Mononuclear cell (primary cell): Measurements from ENCODE around the gene OSBPL1A. TPM values are rescaled to one million over a fixed set of nuclear protein-coding genes. Genes with fewer than 3 reads are reported as not detected.
A peak's percentile ranks its signal among the peaks of the same experiment; 100 is the strongest.

Experiments used
- H3K27me3 ChIP-seq: 2 replicates; pipeline ENCODE4 v1.6.0; 2011; ENCODE audit warnings: low read length, control low read depth; ENCODE audit not compliant: insufficient read depth
- H3K4me1 ChIP-seq: 2 replicates; pipeline ENCODE4 v1.5.1; 2011; ENCODE audit warnings: mild to moderate bottlenecking, low read length, control low read depth; ENCODE audit not compliant: insufficient read depth
- H3K4me3 ChIP-seq: 2 replicates; pipeline ENCODE4 v1.5.1; 2011; ENCODE audit warnings: mild to moderate bottlenecking, low read length, moderate library complexity
- H3K9me3 ChIP-seq: 2 replicates; pipeline ENCODE4 v1.5.1; 2011; ENCODE audit warnings: low read depth, mild to moderate bottlenecking, control low read depth, low read length
- total RNA-seq: library from RNA; depleted of rRNA; stranded (reverse); fragments of >200 nt; gene quantifications from one replicate; pipeline ENCODE4 v1.2.3, GENCODE V29; 2012

Gene OSBPL1A
- 4.2 TPM for total RNA-seq

DNA sequence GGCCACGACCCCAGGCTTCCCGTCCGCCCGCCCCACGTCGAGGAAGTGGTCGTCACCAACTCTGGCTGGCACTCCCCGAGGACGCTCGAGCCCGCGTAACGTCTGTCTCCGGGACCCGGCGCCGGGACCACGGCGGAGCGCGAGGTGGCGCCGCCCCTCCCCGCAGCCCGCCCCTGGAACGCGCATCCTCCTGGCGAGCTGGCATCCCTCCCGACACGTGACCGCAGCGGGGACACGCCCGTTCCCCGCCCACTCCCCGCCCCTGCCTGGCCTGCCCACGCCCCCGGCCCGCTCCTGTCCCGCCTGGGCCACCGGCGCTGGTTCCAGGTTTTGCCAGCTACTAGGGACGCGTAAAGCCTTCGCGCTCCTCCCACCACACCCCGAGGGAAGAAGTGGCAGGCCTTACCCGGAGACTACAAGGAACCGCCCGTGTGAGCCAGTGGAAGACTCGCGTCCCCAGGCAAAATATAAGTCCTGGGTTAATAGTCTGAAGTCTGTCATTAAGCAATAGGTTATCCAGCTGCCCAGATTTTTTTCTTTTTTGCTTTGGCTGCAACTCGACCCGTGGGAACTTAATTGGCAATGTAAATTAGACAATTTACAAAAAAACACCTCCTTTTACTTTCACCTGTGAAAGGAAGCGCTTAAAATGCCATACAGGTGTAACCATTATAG, at the start of gene OSBPL1A:
Gene OSBPL1A, minus strand, starts transcription at position 131 of the 675 bp plus-strand sequence. CDS start 20,291 bp downstream, outside the sequence.
- Histone ChIP-seq H3K4me1 (peaks cover 30% of the 10 kb centered on the region), H3K27me3 (no peaks in the 10 kb centered on the region), H3K4me3 (peak within 1 kb of the TSS; percentile 59), H3K9me3 (no peaks in the 10 kb centered on the region)

DNA sequence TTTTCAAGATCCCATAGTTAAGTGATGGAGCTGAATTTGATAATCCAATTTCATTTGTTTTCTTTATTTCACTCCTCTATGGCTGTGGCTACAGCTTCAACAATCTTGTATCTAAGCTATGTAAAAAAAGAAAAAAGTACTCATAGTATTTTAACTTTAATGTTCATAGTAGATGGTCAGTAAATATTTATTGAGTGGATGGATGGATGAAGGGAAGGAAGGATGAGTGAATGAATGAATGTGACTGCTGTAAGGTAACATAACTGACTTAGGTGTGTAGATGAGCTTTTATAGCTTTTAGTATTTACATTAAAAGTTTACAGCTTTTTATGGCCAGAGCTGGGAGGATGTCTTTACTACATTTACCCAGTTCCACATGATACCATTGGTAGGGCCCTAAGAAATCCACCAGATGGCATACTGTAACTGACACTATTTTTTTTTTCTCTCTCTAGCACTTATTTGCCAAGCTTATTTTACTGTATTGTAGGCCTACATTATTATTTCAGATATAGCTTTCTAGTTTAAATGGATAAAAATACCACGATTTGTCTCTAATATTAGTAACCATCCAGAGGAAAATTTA, 49.4 kb upstream of the OSBPL1A start:
- Histone ChIP-seq H3K27me3 (no peaks in the 10 kb centered on the region), H3K9me3 (no peaks in the 10 kb centered on the region)

DNA sequence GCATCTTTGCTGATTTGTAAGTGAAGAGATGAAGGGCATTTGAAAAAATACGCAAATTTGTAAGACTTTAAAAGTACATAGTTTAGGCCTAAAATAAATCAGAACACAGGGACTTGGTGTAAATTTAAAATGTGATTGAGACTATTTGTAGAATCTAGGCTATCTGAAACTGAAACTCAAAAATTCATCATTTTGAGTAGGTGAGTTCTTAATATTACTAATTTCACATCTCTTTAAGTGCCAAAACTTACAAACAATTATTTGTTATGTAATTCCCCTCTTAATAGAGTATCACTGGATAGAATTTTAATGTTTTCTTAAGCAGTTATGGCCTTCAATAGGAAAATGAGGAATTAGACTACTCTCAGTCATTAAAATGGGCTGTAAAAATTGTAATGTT, 48.8 kb upstream of the OSBPL1A start:
- Histone ChIP-seq H3K4me3 (no peak overlapping the region), H3K4me1 (peaks cover 8% of the 10 kb centered on the region), H3K27me3 (no peaks in the 10 kb centered on the region), H3K9me3 (no peaks in the 10 kb centered on the region)

More for the DNA sequence above, 49.4 kb upstream of the OSBPL1A start:
- Histone ChIP-seq H3K4me3 (no peak overlapping the region), H3K4me1 (peaks cover 8% of the 10 kb centered on the region)

DNA sequence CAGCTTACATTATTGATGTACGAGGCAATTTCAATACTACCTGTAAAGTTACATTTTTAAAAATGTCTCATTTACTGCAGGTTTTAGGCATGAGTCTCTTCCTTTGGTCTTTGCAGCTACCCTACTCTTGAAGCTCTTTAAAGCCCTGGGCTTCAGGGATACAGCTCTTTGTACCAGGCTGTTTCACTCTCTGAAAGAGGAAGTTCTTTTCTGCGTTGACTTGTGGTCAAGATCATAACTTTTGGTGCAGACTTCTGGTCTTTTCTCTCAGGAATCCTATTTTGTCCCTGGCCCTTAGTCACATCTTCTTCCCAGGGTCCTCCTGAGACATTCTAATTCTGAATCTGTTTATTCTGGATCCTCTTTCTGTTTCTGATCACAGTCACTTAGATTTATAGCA, 46.2 kb upstream of the OSBPL1A start:
- Histone ChIP-seq H3K9me3 (no peaks in the 10 kb centered on the region), H3K4me3 (no peak overlapping the region), H3K27me3 (no peaks in the 10 kb centered on the region), H3K4me1 (peaks cover 8% of the 10 kb centered on the region)

DNA sequence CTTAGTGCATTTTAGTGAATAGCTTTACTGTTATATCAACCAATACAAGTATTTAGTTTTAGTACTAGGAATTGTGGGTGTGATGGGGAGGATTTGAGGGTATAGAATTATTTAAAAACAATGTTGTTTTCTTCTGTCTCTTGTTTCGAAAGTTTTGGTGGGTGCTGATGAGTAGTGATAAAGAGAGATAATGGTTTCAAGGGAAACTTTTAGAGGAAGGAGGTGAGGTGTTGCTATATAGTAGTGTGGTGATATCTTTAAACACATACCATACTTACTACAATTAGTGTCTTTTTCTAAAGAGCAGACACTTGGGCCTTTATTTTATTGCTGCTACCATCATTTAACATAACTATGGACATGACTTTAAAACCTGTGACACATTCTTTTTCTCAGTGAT, 39.3 kb upstream of the OSBPL1A start:
- no peaks in the 10 kb centered on the region for H3K9me3 ChIP-seq
- no peak overlapping the region for H3K4me3 ChIP-seq
- peaks cover 5% of the 10 kb centered on the region for H3K4me1 ChIP-seq
- H3K27me3 ChIP-seq: no peaks in the 10 kb centered on the region

DNA sequence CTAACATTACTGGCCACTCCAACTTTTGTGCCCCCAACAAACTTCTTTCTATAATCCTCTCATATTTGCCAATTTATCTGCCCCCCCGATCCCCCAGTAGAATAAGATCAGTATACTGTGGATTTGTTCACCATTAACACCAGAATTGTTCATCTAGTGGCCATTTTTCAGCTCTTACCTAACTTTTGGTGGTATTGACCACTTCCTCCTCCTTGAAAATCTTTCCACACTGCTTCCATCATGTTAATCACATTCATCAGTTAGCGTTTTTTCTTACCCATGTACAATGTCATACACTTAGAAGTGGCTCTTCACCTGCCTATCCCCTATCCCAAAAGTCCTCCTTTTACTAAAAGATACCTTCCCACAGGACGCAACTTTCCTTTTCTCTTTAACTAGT, 35.0 kb upstream of the OSBPL1A start:
- H3K4me1 ChIP-seq: peaks cover 7% of the 10 kb centered on the region
- no peaks in the 10 kb centered on the region for H3K9me3 ChIP-seq
- no peak overlapping the region for H3K4me3 ChIP-seq
- H3K27me3 ChIP-seq: no peaks in the 10 kb centered on the region

DNA sequence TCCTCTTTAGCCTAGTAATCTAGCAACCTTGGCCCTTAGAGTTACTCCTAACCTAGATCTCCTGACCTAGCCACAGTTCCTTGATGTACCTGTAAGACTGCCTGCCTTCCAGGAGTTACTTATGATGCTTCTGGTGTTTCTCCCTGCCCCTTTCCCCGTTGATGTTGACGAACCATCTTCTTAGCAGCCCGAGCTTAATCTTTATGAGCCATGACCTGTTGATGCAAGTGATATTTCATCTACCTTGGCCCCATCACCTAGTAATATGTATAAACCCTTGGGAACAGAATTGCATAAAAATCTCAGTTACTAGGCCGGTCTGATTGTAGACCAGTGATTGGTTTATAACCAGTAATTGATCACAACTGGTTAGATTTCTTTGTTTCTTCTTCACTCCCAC, 31.6 kb upstream of the OSBPL1A start:
- Histone ChIP-seq H3K4me1 (peaks cover 20% of the 10 kb centered on the region), H3K27me3 (peaks cover 14% of the 10 kb centered on the region), H3K9me3 (no peaks in the 10 kb centered on the region), H3K4me3 (no peak overlapping the region)

DNA sequence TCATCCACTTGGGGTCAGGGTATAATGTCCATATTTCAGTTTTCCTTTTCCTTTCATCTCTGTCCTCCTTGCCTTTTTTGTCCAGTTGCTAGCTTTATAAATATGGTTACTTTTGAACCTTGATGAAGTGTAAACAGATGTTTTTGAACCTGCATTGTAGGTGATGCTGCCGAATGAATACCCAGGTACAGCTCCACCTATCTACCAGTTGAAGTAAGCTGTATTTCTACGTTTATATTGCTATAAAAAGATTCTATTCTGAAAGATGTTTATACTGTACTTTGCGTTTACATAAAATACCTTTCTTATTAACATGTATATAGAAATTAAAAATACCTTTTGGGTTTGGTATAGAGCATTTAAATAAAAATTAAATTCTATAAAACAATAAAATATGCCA, 31.1 kb upstream of the OSBPL1A start:
- H3K9me3 ChIP-seq: no peaks in the 10 kb centered on the region
- H3K4me1 ChIP-seq: peaks cover 20% of the 10 kb centered on the region
- H3K27me3 ChIP-seq: peaks cover 17% of the 10 kb centered on the region
- no peak overlapping the region for H3K4me3 ChIP-seq

DNA sequence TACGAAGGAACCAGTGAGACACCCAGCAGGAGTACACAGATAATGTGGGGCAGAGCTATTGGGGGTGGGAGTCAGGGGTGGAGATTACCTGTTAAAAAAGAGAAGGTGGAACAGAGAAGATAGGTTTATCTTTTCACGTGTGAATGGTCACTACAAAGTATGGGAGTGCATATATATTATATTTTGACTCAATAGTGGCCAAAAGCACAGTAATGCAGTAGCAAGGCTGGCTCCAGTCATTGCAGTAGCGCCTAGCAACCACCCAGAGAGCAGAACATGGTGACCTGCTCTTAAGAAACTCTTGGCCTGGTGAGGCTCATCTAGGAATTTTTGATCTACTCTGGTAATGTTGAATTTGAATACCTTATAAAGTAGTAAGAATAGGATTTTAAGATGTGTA, 29.9 kb upstream of the OSBPL1A start:
- peaks cover 19% of the 10 kb centered on the region for H3K27me3 ChIP-seq
- no peaks in the 10 kb centered on the region for H3K9me3 ChIP-seq
- H3K4me3 ChIP-seq: no peak overlapping the region
- H3K4me1 ChIP-seq: peaks cover 19% of the 10 kb centered on the region

DNA sequence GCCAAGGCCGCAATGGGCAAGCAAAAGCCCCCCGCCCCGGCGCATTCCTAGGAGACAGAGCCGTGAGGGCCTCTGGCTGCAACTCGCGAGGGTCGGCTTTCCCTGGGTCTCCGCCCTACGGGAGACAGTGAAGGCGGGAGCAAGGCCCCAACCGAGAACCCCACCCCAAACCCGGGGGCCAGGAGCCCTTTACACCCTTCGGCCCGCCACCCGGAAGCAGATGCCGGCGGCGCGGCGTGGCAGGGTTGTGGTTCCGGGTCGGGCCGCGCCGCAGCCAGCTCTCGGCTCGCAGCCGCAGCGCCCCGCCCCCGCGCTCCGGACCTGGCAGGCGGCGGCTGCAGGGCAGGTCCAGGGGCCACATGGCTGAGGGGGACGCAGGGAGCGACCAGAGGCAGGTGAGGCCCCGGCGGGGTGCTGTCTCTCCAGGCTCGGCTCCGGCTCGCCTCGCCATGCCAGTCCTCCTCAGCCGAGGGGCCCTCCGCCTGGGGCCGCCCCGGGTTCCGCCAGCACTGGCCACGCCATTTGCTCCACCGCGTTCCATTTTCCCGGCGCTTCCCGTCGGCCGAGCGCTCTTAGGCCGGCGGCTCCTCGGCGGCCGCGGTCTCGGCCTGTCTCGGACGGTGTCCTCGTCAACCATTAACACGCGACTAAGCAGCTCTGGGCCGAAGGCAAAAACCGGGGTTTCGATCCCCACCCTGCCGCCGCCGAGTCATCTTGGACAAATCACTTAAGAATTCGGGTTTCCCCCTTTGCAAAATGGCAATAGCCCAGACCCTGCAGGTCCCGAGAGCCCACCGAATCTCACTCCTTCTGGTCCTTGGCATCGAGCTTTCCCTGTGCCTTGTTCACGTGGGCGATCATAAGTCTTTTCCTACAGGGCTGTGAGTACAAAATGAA, 29.0 kb upstream of the OSBPL1A start, which contains the start of gene IMPACT:
Gene IMPACT, plus strand, starts transcription at position 273 of the 897 bp plus-strand sequence. Its CDS starts 87 bp downstream, at position 360.
- Histone ChIP-seq H3K27me3 (peaks cover 24% of the 10 kb centered on the region), H3K4me3 (peak within 1 kb of the TSS; percentile 79), H3K4me1 (peaks cover 15% of the 10 kb centered on the region), H3K9me3 (no peaks in the 10 kb centered on the region)

DNA sequence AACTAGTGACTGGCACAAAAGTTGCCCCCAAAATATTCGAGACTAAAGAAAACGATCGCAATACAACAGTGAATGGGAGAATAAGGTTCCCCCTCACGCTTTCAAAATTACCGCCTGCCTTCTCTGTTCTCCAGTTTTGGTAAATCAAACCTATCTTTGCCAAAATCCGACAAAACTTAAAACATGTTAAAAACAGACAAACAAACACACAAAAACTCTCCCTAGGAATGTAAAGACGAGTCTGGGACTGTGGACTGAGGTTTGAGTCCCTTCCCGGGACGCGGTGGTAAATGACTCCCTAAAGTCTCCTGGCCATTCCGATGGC, 28.4 kb upstream of the OSBPL1A start:
- H3K27me3 ChIP-seq: peaks cover 24% of the 10 kb centered on the region
- H3K9me3 ChIP-seq: no peaks in the 10 kb centered on the region
- peaks cover 15% of the 10 kb centered on the region for H3K4me1 ChIP-seq
- H3K4me3 ChIP-seq: peak overlapping the region; percentile 79

DNA sequence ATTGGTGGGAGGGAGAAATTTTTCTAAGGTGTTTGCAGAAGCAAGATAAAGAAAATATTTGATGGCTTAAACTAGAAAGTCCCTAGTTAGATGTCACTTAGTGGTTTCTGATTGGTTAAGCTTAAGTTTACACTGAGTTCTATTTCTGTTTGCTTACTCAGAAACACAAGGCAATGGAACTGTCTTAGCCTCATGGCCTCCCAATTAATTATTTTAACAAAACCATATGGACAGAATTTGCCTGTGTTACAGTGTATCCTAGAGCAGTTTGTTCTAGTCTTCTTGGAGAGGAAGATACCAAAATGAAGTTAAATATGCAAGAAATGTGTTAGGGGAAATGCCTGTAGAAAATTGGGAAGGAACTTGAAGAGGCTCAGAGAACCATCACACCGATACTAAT, 24.2 kb upstream of the OSBPL1A start:
- Histone ChIP-seq H3K9me3 (no peaks in the 10 kb centered on the region), H3K27me3 (peaks cover 27% of the 10 kb centered on the region), H3K4me1 (peaks cover 5% of the 10 kb centered on the region), H3K4me3 (no peak overlapping the region)

DNA sequence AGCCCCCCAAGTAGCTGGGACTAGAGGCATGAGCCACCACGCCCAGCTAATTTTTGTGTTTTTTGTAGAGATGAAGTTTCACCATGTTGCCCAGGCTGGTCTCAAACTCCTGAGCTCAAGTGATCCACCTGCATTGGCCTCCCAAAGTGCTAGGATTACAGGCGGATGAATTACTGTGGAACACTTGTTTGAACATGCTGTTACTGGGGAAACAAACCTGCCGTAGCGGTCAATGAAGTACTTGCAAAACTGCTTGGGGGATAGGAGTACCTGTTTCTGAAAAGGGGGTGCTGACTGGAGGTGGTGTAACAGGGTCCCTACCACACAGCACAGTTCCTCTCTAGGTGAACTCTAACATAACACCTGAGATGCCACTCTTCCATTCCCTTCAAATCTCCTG, 22.9 kb upstream of the OSBPL1A start:
- Histone ChIP-seq H3K4me1 (no peaks in the 10 kb centered on the region), H3K27me3 (peaks cover 24% of the 10 kb centered on the region), H3K9me3 (no peaks in the 10 kb centered on the region), H3K4me3 (no peak overlapping the region)

DNA sequence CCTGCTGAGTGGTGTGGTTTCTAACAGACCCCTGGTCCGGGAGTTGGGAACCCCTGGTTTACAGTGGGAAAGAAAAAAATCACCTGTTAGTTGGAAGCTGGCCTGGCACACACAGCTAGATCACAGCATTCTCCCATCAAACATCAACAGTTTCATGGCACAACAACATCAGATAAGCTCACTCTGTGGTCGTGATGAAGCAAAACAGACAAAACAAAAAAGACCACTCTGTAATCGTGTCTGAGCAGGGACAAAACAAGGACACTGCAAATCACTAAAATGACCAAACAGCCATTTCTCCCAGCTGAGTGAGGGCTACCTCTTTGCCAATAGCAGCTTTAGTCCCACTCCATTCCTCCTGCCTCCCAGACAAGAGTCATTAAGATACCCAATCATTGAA, 19.9 kb upstream of the OSBPL1A start:
- no peaks in the 10 kb centered on the region for H3K4me1 ChIP-seq
- H3K9me3 ChIP-seq: no peaks in the 10 kb centered on the region
- H3K4me3 ChIP-seq: no peak overlapping the region
- peaks cover 8% of the 10 kb centered on the region for H3K27me3 ChIP-seq

DNA sequence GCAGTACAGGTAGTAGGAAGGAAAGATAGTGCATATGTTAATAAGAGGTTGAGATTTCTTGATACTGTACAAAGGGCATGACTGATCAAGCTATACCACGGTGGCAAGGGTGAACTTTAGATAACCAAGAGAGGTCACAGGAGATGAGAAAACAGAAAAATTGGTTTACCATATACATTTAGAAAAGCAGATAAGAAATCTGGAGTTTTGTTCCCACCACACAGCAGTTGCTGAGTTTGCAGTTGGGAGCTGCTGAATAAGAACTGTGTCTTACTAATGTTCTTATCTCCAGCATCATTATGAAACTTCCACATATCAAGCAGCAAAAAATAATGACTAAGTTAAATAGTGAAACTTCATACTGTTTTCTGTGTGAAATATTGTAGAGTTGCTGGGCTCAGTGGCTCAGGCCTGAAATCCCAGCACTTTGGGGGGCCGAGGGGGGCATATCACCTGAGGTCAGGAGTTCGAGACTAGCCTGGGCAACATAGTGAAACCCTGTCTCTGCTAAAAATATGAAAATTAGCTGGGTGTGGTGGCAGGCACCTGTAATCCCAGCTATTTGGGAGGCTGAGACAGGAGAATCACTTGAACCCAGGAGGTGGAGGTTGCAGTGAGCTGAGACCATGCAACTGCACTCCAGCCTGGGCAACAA, 16.9 kb upstream of the OSBPL1A start:
- Histone ChIP-seq H3K27me3 (no peaks in the 10 kb centered on the region), H3K4me3 (no peak overlapping the region), H3K9me3 (no peaks in the 10 kb centered on the region), H3K4me1 (no peaks in the 10 kb centered on the region)
